NCI-H82 treated with DMSO at 0.1 percent for 48 hours (cell line): ENCODE data around the gene PLA2G4D.

Experiments
- DNase-seq: peaks from one replicate; lab custom pipeline; 2025; ENCODE audit not compliant: unreplicated experiment; lab: John Stamatoyannopoulos, UW

Gene PLA2G4D

GRCh38 chr15:42031198-42031915, 63.0 kb downstream of the PLA2G4D start:
- DNase-seq: no peak

GRCh38 chr15:42027521-42027920, 66.8 kb downstream of the PLA2G4D start:
- DNase-seq: no peak

- DNase-seq: no peak
Observed at GRCh38 chr15:42024303-42024702, 70.1 kb downstream of the PLA2G4D start.

GRCh38 chr15:42021593-42021992, 72.8 kb downstream of the PLA2G4D start:
- no peak for DNase-seq

GRCh38 chr15:42020713-42021273, 73.6 kb downstream of the PLA2G4D start, which contains the start of gene PLA2G4E:
TSS of gene PLA2G4E (minus strand) at chr15:42021042. CDS start at chr15:42021030, 12 bp downstream.
- DNase-seq: no peak

- DNase-seq: peak; percentile 2
Observed at GRCh38 chr15:42018306-42019224, 75.8 kb downstream of the PLA2G4D start.
